IgD-negative memory B cell (primary cell): ENCODE results near the gene SRA1. TPM values are rescaled to one million over a fixed set of nuclear protein-coding genes. Genes with fewer than 3 reads are reported as not detected.

Experiments used
- polyA plus RNA-seq: library from polyadenylated mRNA; unstranded; fragments of 300-500 nt; fragmentation: Illumina TruSeq; gene quantifications from one replicate; pipeline ENCODE4 v1.2.3, GENCODE V29; 2021

The SRA1 gene
- polyA plus RNA-seq, 1 donor from 2014 or later, result 31.8 TPM

Other genes with a start within 250 kb of the SRA1 start
- 0.83 TPM for gene HBEGF, start 210.9 kb downstream of the SRA1 start, polyA plus RNA-seq
- gene SLC4A9, start 197.3 kb downstream of the SRA1 start, polyA plus RNA-seq, result not detected
- 69.7 TPM for gene ANKHD1, start 155.6 kb downstream of the SRA1 start, polyA plus RNA-seq
- 32.9 TPM for gene EIF4EBP3, start 9.8 kb downstream of the SRA1 start, polyA plus RNA-seq
- gene APBB3, start 7.1 kb upstream of the SRA1 start, polyA plus RNA-seq, result 4.4 TPM
- gene SLC35A4, start 7.4 kb upstream of the SRA1 start, polyA plus RNA-seq, result 79.8 TPM
- 1.5 TPM for gene CD14, start 75.7 kb upstream of the SRA1 start, polyA plus RNA-seq
- gene TMCO6, start 82.0 kb upstream of the SRA1 start, polyA plus RNA-seq, result 14.7 TPM
- 154 TPM for gene NDUFA2, start 90.2 kb upstream of the SRA1 start, polyA plus RNA-seq
- 165 TPM for gene IK, start 90.4 kb upstream of the SRA1 start, polyA plus RNA-seq
- 13.5 TPM for gene WDR55, start 107.4 kb upstream of the SRA1 start, polyA plus RNA-seq
- not detected for gene DND1, start 116.1 kb upstream of the SRA1 start, polyA plus RNA-seq
- 43.4 TPM for gene HARS1, start 133.9 kb upstream of the SRA1 start, polyA plus RNA-seq
- 19.0 TPM for gene HARS2, start 134.0 kb upstream of the SRA1 start, polyA plus RNA-seq
- gene ZMAT2, start 143.0 kb upstream of the SRA1 start, polyA plus RNA-seq, result 62.1 TPM
- gene PCDHA1, start 228.7 kb upstream of the SRA1 start, polyA plus RNA-seq, result not detected
- not detected for gene PCDHA2, start 237.4 kb upstream of the SRA1 start, polyA plus RNA-seq
- not detected for gene PCDHA3, start 243.6 kb upstream of the SRA1 start, polyA plus RNA-seq
- gene PCDHA4, start 249.6 kb upstream of the SRA1 start, polyA plus RNA-seq, result not detected